ENCODE results near the gene STX17. TPM values are rescaled to one million over a fixed set of nuclear protein-coding genes. Genes with fewer than 3 reads are reported as not detected.

Gene STX17
- total and polyA plus RNA-seq, 10 of the 15 experiments (the other 5 are each of a cell fraction or from before 2014, with no cell fraction given): 11.5 to 29.3 (median 20.0) TPM

- no peak overlapping the region for H3K4me2 ChIP-seq (ENCODE audit: control insufficient read depth, insufficient read depth)
- H3K4me3 ChIP-seq: no peak overlapping the region
- no peak overlapping the region for H2AFZ ChIP-seq (ENCODE audit: control insufficient read depth, low read depth, low read length)
- intact Hi-C loops (cut with micrococcal nuclease; ENCODE audit: unreplicated experiment): no loop called here
- ChIA-PET SMC1A (ENCODE audit: uncharacterized antibody, unreplicated experiment) (interaction anchor here (1.1 to 2.8 kb wide), 4 partner anchors 14 to 38 kb away, joined by 5 to 10 read pairs (median 7); no protein-coding TSS in a partner anchor), POLR2A (no interaction called here), RAD21 (ENCODE audit: unreplicated experiment) (interaction anchor here (0.9 kb wide), 1 partner anchor 15 kb away, joined by 3 read pairs; no protein-coding TSS in a partner anchor), CTCF (interaction anchor here (0.9 to 1.5 kb wide), 2 partner anchors 14 to 30 kb away, joined by 3 to 4 read pairs; no protein-coding TSS in a partner anchor)
- no peak for DNase-seq (ENCODE audit: low read depth, low spot score)
- no TSS peak for BruUV-seq (replicated peaks)
- FAIRE-seq: no peak
- peaks cover 0 to 4% of the 10 kb centered on the region in 2 experiments; a peak in 1 of 4 replicates for H3K36me3 ChIP-seq (ENCODE audit: control insufficient read depth in 2 of 2, insufficient read depth in 2 of 2, low read length in 1 of 2)
- no peaks in the 10 kb centered on the region for H3K27me3 ChIP-seq (replicated peaks in 1 of 2; ENCODE audit: control insufficient read depth in 2 of 2, insufficient read depth in 2 of 2, low read length in 1 of 2)
- ATAC-seq: no peak
- WGBS (ENCODE audit: insufficient coverage, insufficient replicate concordance, low lambda C conversion rate, missing lambda C conversion rate): 95% methylated on average over 2 of the region's 2 CpGs
- no peak for TF ChIP-seq SIX5 (IDR thresholded peaks at IDR 0.05; ENCODE audit: low read depth, low read length, severe bottlenecking)
- no peak for TF ChIP-seq RELA (IDR thresholded peaks at IDR 0.05; ENCODE audit: borderline replicate concordance, partially characterized antibody)
- no peak for TF ChIP-seq CBFB (IDR thresholded peaks at IDR 0.05; ENCODE audit: low read depth)
- no peak for TF ChIP-seq RBBP5 (conservative IDR thresholded peaks at IDR 0.05)
- no peak for TF ChIP-seq NR2C1 (IDR thresholded peaks at IDR 0.05)
- no peak for TF ChIP-seq HDAC6 (IDR thresholded peaks at IDR 0.05; ENCODE audit: unreplicated experiment)
- no peak for TF ChIP-seq ZBED1 (IDR thresholded peaks at IDR 0.05; ENCODE audit: borderline replicate concordance)
- no peak for TF ChIP-seq MTA3 (IDR thresholded peaks at IDR 0.05; ENCODE audit: borderline replicate concordance, low read length)
- TF ChIP-seq CTCF (IDR thresholded peaks at IDR 0.05 in 2 of 3, conservative IDR thresholded peaks at IDR 0.05 in 1 of 3; ENCODE audit: control insufficient read depth in 2 of 3, extremely low read depth in 1 of 3, insufficient read depth in 1 of 3, low read depth in 3 of 3, low read length in 3 of 3): no peak
- H3K9me3 ChIP-seq (replicated peaks; ENCODE audit: control insufficient read depth, insufficient read depth, low read length): peaks cover 3% of the 10 kb centered on the region; the same call in 2 of the 3 replicates
- in situ Hi-C loops (cut with MboI): no loop called here
- no peaks in the 10 kb centered on the region for H4K20me1 ChIP-seq (ENCODE audit: control insufficient read depth, insufficient read depth)
- peaks cover 2% of the 10 kb centered on the region; the same call in 1 of the 2 replicates for H3K4me1 ChIP-seq (ENCODE audit: control insufficient read depth, insufficient read depth, low read length)
- no peak overlapping the region for H3K9ac ChIP-seq (ENCODE audit: control insufficient read depth, insufficient read depth, low read length)
- H3K79me2 ChIP-seq (ENCODE audit: control insufficient read depth, insufficient read depth, low read length): no peaks in the 10 kb centered on the region
- H3K27ac ChIP-seq (ENCODE audit: control insufficient read depth, insufficient read depth): no peak overlapping the region
These were observed 42.0 kb downstream of the STX17 start for GRCh38 chr9:99948482-99948881.
